HUES48 (cell line): ENCODE measurements around the gene KPTN.

Source experiments
- H3K27ac ChIP-seq: one replicate; pipeline ENCODE4 v1.7.0; 2013; ENCODE audit warnings: low read depth, low read length, inconsistent platforms
- H3K27me3 ChIP-seq: 2 replicates; pipeline ENCODE4 v1.6.1; 2013; ENCODE audit warnings: mild to moderate bottlenecking, low read length; ENCODE audit not compliant: control insufficient read depth, insufficient read depth
- H3K36me3 ChIP-seq: 2 replicates; pipeline ENCODE4 v1.6.1; 2013; ENCODE audit warnings: low read length; ENCODE audit not compliant: control insufficient read depth, insufficient read depth
- H3K4me1 ChIP-seq: 2 replicates; pipeline ENCODE4 v1.6.1; 2013; ENCODE audit warnings: mild to moderate bottlenecking, low read length; ENCODE audit not compliant: control insufficient read depth, insufficient read depth
- H3K4me3 ChIP-seq: 2 replicates; pipeline ENCODE4 v1.5.1; 2013; ENCODE audit warnings: mild to moderate bottlenecking, low read depth, low read length
- H3K9ac ChIP-seq: 2 replicates; pipeline ENCODE4 v1.6.1; 2013; ENCODE audit warnings: mild to moderate bottlenecking, low read depth, low read length, moderate library complexity
- H3K9me3 ChIP-seq: 2 replicates; pipeline ENCODE4 v1.6.1; 2013; ENCODE audit warnings: low read length; ENCODE audit not compliant: control insufficient read depth, insufficient read depth

Gene KPTN

GRCh38 chr19:47430041-47430802, 53.8 kb downstream of the KPTN start:
- Histone ChIP-seq H3K27me3 (peaks cover 38% of the 10 kb centered on the region), H3K4me1 (peaks cover 10% of the 10 kb centered on the region), H3K9me3 (no peaks in the 10 kb centered on the region), H3K27ac (no peak overlapping the region), H3K36me3 (no peaks in the 10 kb centered on the region), H3K4me3 (peak overlapping the region; percentile 50), H3K9ac (no peak overlapping the region; the same call in 1 of the 2 replicates)

- Histone ChIP-seq H3K36me3 (no peaks in the 10 kb centered on the region), H3K27ac (no peak overlapping the region), H3K27me3 (peaks cover 38% of the 10 kb centered on the region), H3K4me3 (peak overlapping the region; percentile 50), H3K9ac (no peak overlapping the region), H3K9me3 (no peaks in the 10 kb centered on the region), H3K4me1 (peaks cover 10% of the 10 kb centered on the region)
Observed at GRCh38 chr19:47429140-47429793, 54.8 kb downstream of the KPTN start.

GRCh38 chr19:47428177-47428894, 55.7 kb downstream of the KPTN start:
- H3K9ac ChIP-seq, result no peak overlapping the region
- H3K27me3 ChIP-seq, result peaks cover 47% of the 10 kb centered on the region
- H3K36me3 ChIP-seq, result no peaks in the 10 kb centered on the region
- peak overlapping the region; percentile 57 for H3K4me3 ChIP-seq
- H3K4me1 ChIP-seq, result peaks cover 10% of the 10 kb centered on the region
- H3K27ac ChIP-seq, result peak overlapping the region; percentile 78
- no peaks in the 10 kb centered on the region for H3K9me3 ChIP-seq

GRCh38 chr19:47427241-47428176, 56.5 kb downstream of the KPTN start:
- Histone ChIP-seq H3K9ac (peak overlapping the region; percentile 9; the same call in 1 of the 2 replicates), H3K4me1 (peaks cover 10% of the 10 kb centered on the region), H3K9me3 (no peaks in the 10 kb centered on the region), H3K27me3 (peaks cover 55% of the 10 kb centered on the region), H3K27ac (peak overlapping the region; percentile 78), H3K4me3 (peak overlapping the region; percentile 57), H3K36me3 (no peaks in the 10 kb centered on the region)
